ENCODE results near the gene BLTP3A.

DNA sequence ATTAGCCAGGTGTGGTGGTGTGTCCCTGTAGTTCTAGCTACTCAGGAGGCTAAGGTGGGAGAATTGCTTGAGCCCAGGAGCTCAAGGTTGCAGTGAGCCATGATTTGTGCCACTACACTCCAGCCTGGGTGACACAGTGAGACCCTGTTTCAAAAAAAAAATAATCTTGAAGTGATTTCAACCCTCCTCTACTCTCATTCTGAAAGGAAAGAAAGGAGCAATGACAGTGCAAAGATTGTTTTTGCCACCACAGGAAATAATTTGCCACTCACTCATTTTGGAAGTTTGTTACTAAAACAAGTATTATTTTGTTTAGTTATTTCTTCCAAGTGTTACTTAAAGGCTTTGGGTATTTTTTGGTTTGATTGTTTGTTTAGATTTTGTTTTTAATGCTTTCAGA is 45.6 kb downstream of the BLTP3A start:
- TF ChIP-seq POLR2A (IDR thresholded peaks at IDR 0.05; ENCODE audit: low read depth, low read length), result no peak
- TF ChIP-seq SPI1 (IDR thresholded peaks at IDR 0.05; ENCODE audit: low read depth, low read length), result no peak
- TF ChIP-seq POLR2AphosphoS5 (IDR thresholded peaks at IDR 0.05; ENCODE audit: low read depth, low read length), result no peak
- TF ChIP-seq TAF1 (IDR thresholded peaks at IDR 0.05; ENCODE audit: low read depth, low read length), result no peak
- no peak for TF ChIP-seq PAX5 (IDR thresholded peaks at IDR 0.05; ENCODE audit: insufficient read depth, low read length, severe bottlenecking)
- no peak for TF ChIP-seq POU2F2 (IDR thresholded peaks at IDR 0.05; ENCODE audit: low read depth, low read length)

All from GM12891 (cell line).